Panc1 (cell line): ENCODE results near the gene VPS4B.

ENCODE experiments used
- POLR2AphosphoS5 ChIP-seq: IDR thresholded peaks from 2 replicates; pipeline ENCODE4 v1.6.1; 2012; ENCODE audit warnings: mild to moderate bottlenecking, low read depth, low read length, moderate library complexity
- SIN3A ChIP-seq: IDR thresholded peaks from 2 replicates; pipeline ENCODE4 v1.6.1; 2012; ENCODE audit warnings: low read depth, mild to moderate bottlenecking, low read length, moderate library complexity, borderline replicate concordance; ENCODE audit not compliant: insufficient read depth
- TF ChIP-seq, protein P1 (sequence below): fragments of 450-650 bp; IDR thresholded peaks from 2 replicates; pipeline ENCODE4 v1.5.1; 2017; ENCODE audit warnings: mild to moderate bottlenecking
- TF ChIP-seq, protein P2 (sequence below), 2 experiments: IDR thresholded peaks; 2 replicates each; pipeline ENCODE4 v1.6.1; 2011 to 2012; ENCODE audit warnings: low read depth in 2 of 2, control low read depth in 1 of 2, low read length in 1 of 2, mild to moderate bottlenecking in 1 of 2, moderate library complexity in 1 of 2; ENCODE audit not compliant: insufficient read depth in 1 of 2

DNA sequence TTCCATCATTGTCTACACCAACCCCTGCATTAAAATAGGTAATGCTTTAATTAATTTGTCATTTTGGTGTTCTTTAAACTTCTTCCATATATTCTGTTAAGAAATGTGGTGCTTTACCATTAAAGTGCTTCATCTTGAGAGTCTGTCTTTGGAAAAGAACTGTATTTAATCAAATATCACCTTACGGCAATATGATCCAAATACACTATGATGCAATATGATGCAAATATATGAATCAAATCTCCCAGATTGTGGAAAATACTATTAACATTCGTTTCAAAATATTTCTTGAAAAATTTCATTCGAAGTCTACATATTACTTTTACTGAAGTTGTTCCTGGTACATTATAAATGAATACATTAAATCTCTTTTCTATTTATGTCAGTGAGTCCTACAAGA is 23.0 kb downstream of the VPS4B start:
- TF ChIP-seq, protein P1, sequence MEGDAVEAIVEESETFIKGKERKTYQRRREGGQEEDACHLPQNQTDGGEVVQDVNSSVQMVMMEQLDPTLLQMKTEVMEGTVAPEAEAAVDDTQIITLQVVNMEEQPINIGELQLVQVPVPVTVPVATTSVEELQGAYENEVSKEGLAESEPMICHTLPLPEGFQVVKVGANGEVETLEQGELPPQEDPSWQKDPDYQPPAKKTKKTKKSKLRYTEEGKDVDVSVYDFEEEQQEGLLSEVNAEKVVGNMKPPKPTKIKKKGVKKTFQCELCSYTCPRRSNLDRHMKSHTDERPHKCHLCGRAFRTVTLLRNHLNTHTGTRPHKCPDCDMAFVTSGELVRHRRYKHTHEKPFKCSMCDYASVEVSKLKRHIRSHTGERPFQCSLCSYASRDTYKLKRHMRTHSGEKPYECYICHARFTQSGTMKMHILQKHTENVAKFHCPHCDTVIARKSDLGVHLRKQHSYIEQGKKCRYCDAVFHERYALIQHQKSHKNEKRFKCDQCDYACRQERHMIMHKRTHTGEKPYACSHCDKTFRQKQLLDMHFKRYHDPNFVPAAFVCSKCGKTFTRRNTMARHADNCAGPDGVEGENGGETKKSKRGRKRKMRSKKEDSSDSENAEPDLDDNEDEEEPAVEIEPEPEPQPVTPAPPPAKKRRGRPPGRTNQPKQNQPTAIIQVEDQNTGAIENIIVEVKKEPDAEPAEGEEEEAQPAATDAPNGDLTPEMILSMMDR, result no peak
- TF ChIP-seq, protein P2, sequence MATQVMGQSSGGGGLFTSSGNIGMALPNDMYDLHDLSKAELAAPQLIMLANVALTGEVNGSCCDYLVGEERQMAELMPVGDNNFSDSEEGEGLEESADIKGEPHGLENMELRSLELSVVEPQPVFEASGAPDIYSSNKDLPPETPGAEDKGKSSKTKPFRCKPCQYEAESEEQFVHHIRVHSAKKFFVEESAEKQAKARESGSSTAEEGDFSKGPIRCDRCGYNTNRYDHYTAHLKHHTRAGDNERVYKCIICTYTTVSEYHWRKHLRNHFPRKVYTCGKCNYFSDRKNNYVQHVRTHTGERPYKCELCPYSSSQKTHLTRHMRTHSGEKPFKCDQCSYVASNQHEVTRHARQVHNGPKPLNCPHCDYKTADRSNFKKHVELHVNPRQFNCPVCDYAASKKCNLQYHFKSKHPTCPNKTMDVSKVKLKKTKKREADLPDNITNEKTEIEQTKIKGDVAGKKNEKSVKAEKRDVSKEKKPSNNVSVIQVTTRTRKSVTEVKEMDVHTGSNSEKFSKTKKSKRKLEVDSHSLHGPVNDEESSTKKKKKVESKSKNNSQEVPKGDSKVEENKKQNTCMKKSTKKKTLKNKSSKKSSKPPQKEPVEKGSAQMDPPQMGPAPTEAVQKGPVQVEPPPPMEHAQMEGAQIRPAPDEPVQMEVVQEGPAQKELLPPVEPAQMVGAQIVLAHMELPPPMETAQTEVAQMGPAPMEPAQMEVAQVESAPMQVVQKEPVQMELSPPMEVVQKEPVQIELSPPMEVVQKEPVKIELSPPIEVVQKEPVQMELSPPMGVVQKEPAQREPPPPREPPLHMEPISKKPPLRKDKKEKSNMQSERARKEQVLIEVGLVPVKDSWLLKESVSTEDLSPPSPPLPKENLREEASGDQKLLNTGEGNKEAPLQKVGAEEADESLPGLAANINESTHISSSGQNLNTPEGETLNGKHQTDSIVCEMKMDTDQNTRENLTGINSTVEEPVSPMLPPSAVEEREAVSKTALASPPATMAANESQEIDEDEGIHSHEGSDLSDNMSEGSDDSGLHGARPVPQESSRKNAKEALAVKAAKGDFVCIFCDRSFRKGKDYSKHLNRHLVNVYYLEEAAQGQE (IDR thresholded peaks at IDR 0.05; ENCODE audit: insufficient read depth in 1 of 2, low read depth in 2 of 2, low read length in 1 of 2), result no peak
- TF ChIP-seq POLR2AphosphoS5, result no peak
- TF ChIP-seq SIN3A, result no peak
